Measurements from ENCODE around the gene RANGAP1. TPM values are rescaled to one million over a fixed set of nuclear protein-coding genes. Genes with fewer than 3 reads are reported as not detected.

RANGAP1 gene
- total and polyA plus RNA-seq, 2 of the 13 experiments (the other 11 are each of a cell fraction or from before 2014, with no cell fraction given): 51.8 to 83.9 TPM

DNA sequence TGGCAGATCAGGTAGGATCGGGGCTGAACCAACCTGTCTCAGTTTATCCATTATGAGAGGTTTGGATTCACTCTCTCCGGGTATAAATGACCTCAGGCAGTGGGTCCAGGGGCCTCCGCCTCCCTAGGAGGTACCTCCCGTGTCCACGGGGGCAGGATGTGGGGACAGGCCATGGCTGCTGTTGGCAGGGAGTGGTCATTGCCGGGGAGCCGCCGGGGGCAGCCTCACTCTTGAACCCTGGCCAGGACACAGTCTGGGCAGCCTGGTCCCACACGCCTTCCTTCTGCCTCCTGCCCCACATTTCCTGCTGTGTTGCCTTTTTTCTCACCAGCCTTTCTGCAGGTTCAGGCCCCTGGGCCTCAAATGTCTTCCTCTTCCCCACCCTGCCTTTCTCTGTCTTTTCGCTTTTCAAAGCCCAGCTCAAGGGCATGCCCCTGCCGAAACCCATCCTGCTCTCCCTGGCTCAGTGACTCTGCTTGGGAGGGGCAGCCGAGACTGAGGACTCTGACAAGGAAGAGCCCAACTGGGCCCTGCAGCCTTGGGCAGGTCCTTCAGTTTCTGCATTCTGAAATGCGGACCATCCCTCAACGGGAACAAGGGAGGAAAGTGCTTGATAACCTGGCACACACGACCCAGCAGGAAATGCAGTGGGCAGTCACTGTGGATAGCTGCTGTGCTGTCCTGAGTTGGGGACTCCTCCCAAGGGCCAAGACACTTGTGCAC lies 46.4 kb upstream of the RANGAP1 start:
- ChIA-PET CTCF (ENCODE audit: low intra/inter-chr PET ratio, low total read pairs) (no interaction called here), POLR2A (no interaction called here)
- FAIRE-seq: no peak
- H3K36me3 ChIP-seq (replicated peaks in 1 of 2; ENCODE audit: control insufficient read depth in 1 of 2, insufficient read depth in 2 of 2, low read length in 2 of 2): peaks cover 31 to 53% of the 10 kb centered on the region in 2 experiments
- no peaks in the 10 kb centered on the region for H3K79me2 ChIP-seq (ENCODE audit: insufficient read depth, low read length)
- in situ Hi-C loops (cut with HindIII; ENCODE audit: extremely low pct_ligation_motif_present, low pct_unique_long_range_greater_than_20kb): no loop called here
- no TSS peak for BruUV-seq (replicated peaks)
- DNase-seq (ENCODE audit: low spot score): no peak
- H2AFZ ChIP-seq (ENCODE audit: low read length): no peak overlapping the region
- 93% methylated on average over 12 of the region's 15 CpGs for WGBS (ENCODE audit: low lambda C conversion rate)
- no peak overlapping the region for H3K27ac ChIP-seq (ENCODE audit: extremely low read length, insufficient read depth, low read length)
- no peak; the same call in 2 of the 3 replicates for ATAC-seq
- no peaks in the 10 kb centered on the region for H3K9me3 ChIP-seq (ENCODE audit: low read length)
- no peaks in the 10 kb centered on the region for H3K4me1 ChIP-seq (ENCODE audit: insufficient read depth, low read length)
- no peak overlapping the region for H3K9ac ChIP-seq (ENCODE audit: insufficient read depth, low read depth, low read length)
- intact Hi-C loops (cut with micrococcal nuclease; ENCODE audit: unreplicated experiment): no loop called here
- no peak overlapping the region for H3K4me2 ChIP-seq (ENCODE audit: low read depth, low read length)
- no peaks in the 10 kb centered on the region; a peak in 1 of 5 replicates for H3K27me3 ChIP-seq (ENCODE audit: control insufficient read depth in 1 of 2, insufficient read depth in 2 of 2, low read length in 2 of 2)
- H3K4me3 ChIP-seq (replicated peaks in 1 of 3; ENCODE audit: insufficient read depth in 1 of 3, low read depth in 2 of 3, low read length in 3 of 3): no peak overlapping the region
- no peaks in the 10 kb centered on the region for H4K20me1 ChIP-seq (ENCODE audit: insufficient read depth, low read length)
- TF ChIP-seq RARA (CRISPR knock-in tag; IDR thresholded peaks at IDR 0.05) (no peak), KDM1A (CRISPR knock-in tag; IDR thresholded peaks at IDR 0.05) (no peak), FOXP1 (IDR thresholded peaks at IDR 0.05) (no peak), FOXP1 (CRISPR knock-in tag; IDR thresholded peaks at IDR 0.05) (no peak), MTA1 (CRISPR knock-in tag; IDR thresholded peaks at IDR 0.05; ENCODE audit: borderline replicate concordance) (no peak), SOX6 (IDR thresholded peaks at IDR 0.05) (no peak), SOX6 (CRISPR knock-in tag; IDR thresholded peaks at IDR 0.05) (no peak), ZBTB38 (CRISPR knock-in tag; IDR thresholded peaks at IDR 0.05) (no peak), GABPB1 (CRISPR knock-in tag; IDR thresholded peaks at IDR 0.05) (no peak), ZNF230 (CRISPR knock-in tag; IDR thresholded peaks at IDR 0.05) (no peak)
- TF ChIP-seq, protein P1, sequence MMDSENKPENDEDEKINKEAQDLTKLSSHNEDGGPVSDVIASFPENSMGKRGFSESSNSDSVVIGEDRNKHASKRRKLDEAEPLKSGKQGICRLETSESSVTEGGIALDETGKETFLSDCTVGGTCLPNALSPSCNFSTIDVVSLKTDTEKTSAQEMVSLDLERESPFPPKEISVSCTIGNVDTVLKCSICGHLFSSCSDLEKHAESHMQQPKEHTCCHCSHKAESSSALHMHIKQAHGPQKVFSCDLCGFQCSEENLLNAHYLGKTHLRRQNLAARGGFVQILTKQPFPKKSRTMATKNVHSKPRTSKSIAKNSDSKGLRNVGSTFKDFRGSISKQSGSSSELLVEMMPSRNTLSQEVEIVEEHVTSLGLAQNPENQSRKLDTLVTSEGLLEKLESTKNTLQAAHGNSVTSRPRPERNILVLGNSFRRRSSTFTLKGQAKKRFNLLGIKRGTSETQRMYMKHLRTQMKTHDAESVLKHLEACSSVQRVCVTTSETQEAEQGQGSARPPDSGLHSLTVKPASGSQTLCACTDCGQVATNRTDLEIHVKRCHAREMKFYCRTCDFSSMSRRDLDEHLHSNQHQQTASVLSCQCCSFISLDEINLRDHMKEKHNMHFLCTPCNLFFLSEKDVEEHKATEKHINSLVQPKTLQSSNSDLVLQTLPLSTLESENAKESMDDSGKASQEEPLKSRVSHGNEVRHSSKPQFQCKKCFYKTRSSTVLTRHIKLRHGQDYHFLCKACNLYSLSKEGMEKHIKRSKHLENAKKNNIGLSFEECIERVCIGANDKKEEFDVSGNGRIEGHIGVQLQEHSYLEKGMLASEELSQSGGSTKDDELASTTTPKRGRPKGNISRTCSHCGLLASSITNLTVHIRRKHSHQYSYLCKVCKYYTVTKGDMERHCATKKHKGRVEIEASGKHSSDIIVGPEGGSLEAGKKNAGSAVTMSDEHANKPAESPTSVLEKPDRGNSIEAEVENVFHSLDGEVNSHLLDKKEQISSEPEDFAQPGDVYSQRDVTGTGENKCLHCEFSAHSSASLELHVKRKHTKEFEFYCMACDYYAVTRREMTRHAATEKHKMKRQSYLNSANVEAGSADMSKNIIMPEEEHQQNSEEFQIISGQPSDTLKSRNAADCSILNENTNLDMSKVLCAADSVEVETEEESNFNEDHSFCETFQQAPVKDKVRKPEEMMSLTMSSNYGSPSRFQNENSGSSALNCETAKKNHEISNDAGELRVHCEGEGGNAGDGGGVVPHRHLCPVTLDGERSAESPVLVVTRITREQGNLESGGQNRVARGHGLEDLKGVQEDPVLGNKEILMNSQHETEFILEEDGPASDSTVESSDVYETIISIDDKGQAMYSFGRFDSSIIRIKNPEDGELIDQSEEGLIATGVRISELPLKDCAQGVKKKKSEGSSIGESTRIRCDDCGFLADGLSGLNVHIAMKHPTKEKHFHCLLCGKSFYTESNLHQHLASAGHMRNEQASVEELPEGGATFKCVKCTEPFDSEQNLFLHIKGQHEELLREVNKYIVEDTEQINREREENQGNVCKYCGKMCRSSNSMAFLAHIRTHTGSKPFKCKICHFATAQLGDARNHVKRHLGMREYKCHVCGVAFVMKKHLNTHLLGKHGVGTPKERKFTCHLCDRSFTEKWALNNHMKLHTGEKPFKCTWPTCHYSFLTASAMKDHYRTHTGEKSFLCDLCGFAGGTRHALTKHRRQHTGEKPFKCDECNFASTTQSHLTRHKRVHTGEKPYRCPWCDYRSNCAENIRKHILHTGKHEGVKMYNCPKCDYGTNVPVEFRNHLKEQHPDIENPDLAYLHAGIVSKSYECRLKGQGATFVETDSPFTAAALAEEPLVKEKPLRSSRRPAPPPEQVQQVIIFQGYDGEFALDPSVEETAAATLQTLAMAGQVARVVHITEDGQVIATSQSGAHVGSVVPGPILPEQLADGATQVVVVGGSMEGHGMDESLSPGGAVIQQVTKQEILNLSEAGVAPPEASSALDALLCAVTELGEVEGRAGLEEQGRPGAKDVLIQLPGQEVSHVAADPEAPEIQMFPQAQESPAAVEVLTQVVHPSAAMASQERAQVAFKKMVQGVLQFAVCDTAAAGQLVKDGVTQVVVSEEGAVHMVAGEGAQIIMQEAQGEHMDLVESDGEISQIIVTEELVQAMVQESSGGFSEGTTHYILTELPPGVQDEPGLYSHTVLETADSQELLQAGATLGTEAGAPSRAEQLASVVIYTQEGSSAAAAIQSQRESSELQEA (CRISPR knock-in tag; IDR thresholded peaks at IDR 0.05; ENCODE audit: not compliant biosample characterization): no peak
- TF ChIP-seq, protein P2, sequence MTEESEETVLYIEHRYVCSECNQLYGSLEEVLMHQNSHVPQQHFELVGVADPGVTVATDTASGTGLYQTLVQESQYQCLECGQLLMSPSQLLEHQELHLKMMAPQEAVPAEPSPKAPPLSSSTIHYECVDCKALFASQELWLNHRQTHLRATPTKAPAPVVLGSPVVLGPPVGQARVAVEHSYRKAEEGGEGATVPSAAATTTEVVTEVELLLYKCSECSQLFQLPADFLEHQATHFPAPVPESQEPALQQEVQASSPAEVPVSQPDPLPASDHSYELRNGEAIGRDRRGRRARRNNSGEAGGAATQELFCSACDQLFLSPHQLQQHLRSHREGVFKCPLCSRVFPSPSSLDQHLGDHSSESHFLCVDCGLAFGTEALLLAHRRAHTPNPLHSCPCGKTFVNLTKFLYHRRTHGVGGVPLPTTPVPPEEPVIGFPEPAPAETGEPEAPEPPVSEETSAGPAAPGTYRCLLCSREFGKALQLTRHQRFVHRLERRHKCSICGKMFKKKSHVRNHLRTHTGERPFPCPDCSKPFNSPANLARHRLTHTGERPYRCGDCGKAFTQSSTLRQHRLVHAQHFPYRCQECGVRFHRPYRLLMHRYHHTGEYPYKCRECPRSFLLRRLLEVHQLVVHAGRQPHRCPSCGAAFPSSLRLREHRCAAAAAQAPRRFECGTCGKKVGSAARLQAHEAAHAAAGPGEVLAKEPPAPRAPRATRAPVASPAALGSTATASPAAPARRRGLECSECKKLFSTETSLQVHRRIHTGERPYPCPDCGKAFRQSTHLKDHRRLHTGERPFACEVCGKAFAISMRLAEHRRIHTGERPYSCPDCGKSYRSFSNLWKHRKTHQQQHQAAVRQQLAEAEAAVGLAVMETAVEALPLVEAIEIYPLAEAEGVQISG (CRISPR knock-in tag; IDR thresholded peaks at IDR 0.05): no peak
- TF ChIP-seq, protein P3, sequence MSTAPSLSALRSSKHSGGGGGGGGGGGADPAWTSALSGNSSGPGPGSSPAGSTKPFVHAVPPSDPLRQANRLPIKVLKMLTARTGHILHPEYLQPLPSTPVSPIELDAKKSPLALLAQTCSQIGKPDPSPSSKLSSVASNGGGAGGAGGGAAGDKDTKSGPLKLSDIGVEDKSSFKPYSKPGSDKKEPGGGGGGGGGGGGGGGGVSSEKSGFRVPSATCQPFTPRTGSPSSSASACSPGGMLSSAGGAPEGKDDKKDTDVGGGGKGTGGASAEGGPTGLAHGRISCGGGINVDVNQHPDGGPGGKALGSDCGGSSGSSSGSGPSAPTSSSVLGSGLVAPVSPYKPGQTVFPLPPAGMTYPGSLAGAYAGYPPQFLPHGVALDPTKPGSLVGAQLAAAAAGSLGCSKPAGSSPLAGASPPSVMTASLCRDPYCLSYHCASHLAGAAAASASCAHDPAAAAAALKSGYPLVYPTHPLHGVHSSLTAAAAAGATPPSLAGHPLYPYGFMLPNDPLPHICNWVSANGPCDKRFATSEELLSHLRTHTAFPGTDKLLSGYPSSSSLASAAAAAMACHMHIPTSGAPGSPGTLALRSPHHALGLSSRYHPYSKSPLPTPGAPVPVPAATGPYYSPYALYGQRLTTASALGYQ (CRISPR knock-in tag; IDR thresholded peaks at IDR 0.05): no peak
